ENCODE data around the gene CD164L2. TPM values are rescaled to one million over a fixed set of nuclear protein-coding genes. Genes with fewer than 3 reads are reported as not detected.
A peak's percentile ranks its signal among the peaks of the same experiment; 100 is the strongest.
"Not testable (repeated sequence)": the region's sequence is repeated elsewhere in the genome, so short reads cannot be mapped to it uniquely, and the experiment has no call there.

CD164L2 gene
- total RNA-seq, 2 experiments from 2014 or later, result not detected

GRCh38 chr1:27416387-27417111 lies 33.4 kb upstream of the CD164L2 start:
- CTCF ChIA-PET, result interaction anchor here (0.6 to 4.6 kb wide), 16 partner anchors 8 to 253 kb away, joined by 3 to 28 read pairs (median 4); no protein-coding TSS in a partner anchor
- POLR2A ChIA-PET, result no interaction called here
- H3K36me3 Mint-ChIP-seq (ENCODE audit: low read depth), result peaks cover 63% of the 10 kb centered on the region
- peaks cover 31% of the 10 kb centered on the region for H3K4me1 Mint-ChIP-seq
- no peak overlapping the region for H3K27ac Mint-ChIP-seq
- H3K27me3 Mint-ChIP-seq, result no peaks in the 10 kb centered on the region
- DNase-seq, result peak; percentile 72
- no peaks in the 10 kb centered on the region for H3K9me3 Mint-ChIP-seq
- no peak overlapping the region for H3K4me3 Mint-ChIP-seq

DNA sequence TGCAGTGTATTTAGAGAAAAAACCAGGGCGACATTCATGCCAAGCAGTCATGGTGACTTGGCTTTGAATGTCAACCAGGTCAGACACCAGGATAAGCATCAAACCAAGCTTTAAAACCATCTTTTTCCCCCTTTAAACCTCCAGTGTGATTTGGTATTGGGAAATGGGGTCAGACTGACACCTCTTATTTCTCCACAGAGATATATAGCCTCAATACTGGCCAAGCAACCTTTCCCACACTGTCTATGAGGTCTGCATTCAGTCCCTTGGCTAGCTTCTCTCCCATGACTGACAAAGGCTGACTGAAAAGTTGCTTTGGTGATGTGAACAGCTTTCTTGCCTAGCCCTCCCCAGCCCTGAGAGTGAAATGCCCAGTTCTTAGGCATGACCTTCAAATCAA lies 31.0 kb upstream of the CD164L2 start:
- H3K9me3 Mint-ChIP-seq, result no peaks in the 10 kb centered on the region
- H3K4me1 Mint-ChIP-seq, result peaks cover 22% of the 10 kb centered on the region
- CTCF ChIA-PET, result interaction anchor here (0.5 to 4.6 kb wide), 5 partner anchors 10 to 260 kb away, joined by 3 to 28 read pairs (median 3); no protein-coding TSS in a partner anchor
- POLR2A ChIA-PET, result no interaction called here
- no peak overlapping the region for H3K27ac Mint-ChIP-seq
- DNase-seq, result no peak
- peaks cover 81% of the 10 kb centered on the region for H3K36me3 Mint-ChIP-seq (ENCODE audit: low read depth)
- no peaks in the 10 kb centered on the region for H3K27me3 Mint-ChIP-seq
- no peak overlapping the region for H3K4me3 Mint-ChIP-seq

GRCh38 chr1:27413004-27413403 lies 29.9 kb upstream of the CD164L2 start:
- H3K36me3 Mint-ChIP-seq (ENCODE audit: low read depth), result peaks cover 80% of the 10 kb centered on the region
- H3K9me3 Mint-ChIP-seq, result no peaks in the 10 kb centered on the region
- ChIA-PET CTCF (interaction anchor here (4.2 to 4.6 kb wide), 2 partner anchors 9 to 18 kb away, joined by 15 to 28 read pairs; no protein-coding TSS in a partner anchor), POLR2A (no interaction called here)
- no peaks in the 10 kb centered on the region for H3K27me3 Mint-ChIP-seq
- no peak overlapping the region for H3K4me3 Mint-ChIP-seq
- H3K27ac Mint-ChIP-seq, result no peak overlapping the region
- DNase-seq, result no peak
- peaks cover 12% of the 10 kb centered on the region for H3K4me1 Mint-ChIP-seq

DNA sequence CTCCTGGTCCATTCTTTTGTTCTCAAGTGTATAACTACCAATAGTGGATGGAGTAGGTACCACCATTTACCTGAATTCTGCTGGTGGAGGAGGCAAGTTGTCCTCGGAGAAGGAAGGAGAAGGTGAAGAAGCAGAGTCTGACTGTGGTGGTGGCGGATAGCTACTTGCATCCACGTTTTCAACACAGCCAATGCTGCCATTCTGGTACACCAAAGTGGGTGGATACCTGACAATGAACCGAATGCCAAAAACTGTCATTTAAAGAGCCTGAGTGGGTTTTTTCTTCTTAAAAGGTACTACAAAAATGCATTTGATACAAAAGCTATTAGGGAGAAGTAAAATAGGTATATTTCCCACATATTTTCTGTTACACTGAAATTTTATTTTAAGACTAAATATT lies 29.4 kb upstream of the CD164L2 start:
- peaks cover 11% of the 10 kb centered on the region for H3K4me1 Mint-ChIP-seq
- H3K27me3 Mint-ChIP-seq, result no peaks in the 10 kb centered on the region
- peaks cover 78% of the 10 kb centered on the region for H3K36me3 Mint-ChIP-seq (ENCODE audit: low read depth)
- POLR2A ChIA-PET, result no interaction called here
- CTCF ChIA-PET, result interaction anchor here (1.5 to 4.6 kb wide), 3 partner anchors 9 to 26 kb away, joined by 3 to 28 read pairs (median 15); no protein-coding TSS in a partner anchor
- no peak for DNase-seq
- no peak overlapping the region for H3K4me3 Mint-ChIP-seq
- H3K27ac Mint-ChIP-seq, result no peak overlapping the region
- no peaks in the 10 kb centered on the region for H3K9me3 Mint-ChIP-seq

- H3K4me1 Mint-ChIP-seq, result no peaks in the 10 kb centered on the region
- no peak overlapping the region for H3K4me3 Mint-ChIP-seq
- H3K36me3 Mint-ChIP-seq (ENCODE audit: low read depth), result peaks cover 68% of the 10 kb centered on the region
- ChIA-PET POLR2A (no interaction called here), CTCF (interaction anchor here (0.6 to 4.2 kb wide), 3 partner anchors 11 to 110 kb away, joined by 3 to 15 read pairs (median 4); no protein-coding TSS in a partner anchor)
- H3K9me3 Mint-ChIP-seq, result no peaks in the 10 kb centered on the region
- no peak for DNase-seq
- H3K27ac Mint-ChIP-seq, result no peak overlapping the region
- H3K27me3 Mint-ChIP-seq, result no peaks in the 10 kb centered on the region
Measured at GRCh38 chr1:27410709-27411108, 27.6 kb upstream of the CD164L2 start.

DNA sequence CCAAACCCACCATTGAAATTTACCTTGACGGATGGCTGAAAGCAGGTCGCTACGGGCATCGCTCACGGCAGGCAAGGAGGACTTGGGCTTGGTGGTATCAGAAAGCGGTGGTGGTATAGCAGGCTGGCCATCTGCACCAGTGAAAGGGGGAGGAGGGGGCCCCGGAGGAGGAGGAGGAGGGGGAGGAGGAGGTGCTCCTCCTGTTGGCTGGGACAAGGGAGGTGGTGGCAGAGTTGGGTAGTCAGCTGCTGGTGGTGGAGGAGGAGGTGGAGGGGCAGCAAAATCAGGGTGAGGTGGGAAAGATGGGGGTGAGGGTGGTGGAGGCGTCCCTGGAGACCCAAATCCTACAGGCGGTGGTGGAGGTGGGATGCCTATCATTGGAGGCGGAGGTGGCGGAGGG lies 26.5 kb upstream of the CD164L2 start:
- Mint-ChIP-seq H3K27me3 (no peaks in the 10 kb centered on the region), H3K36me3 (ENCODE audit: low read depth) (peaks cover 61% of the 10 kb centered on the region), H3K4me3 (no peak overlapping the region), H3K27ac (no peak overlapping the region), H3K4me1 (no peaks in the 10 kb centered on the region), H3K9me3 (no peaks in the 10 kb centered on the region)
- ChIA-PET CTCF (interaction anchor here (1.6 kb wide), 1 partner anchor 14 kb away, joined by 4 read pairs; no protein-coding TSS in a partner anchor), POLR2A (no interaction called here)
- DNase-seq, result no peak

GRCh38 chr1:27408151-27408550 lies 25.0 kb upstream of the CD164L2 start:
- Mint-ChIP-seq H3K27ac (no peak overlapping the region), H3K36me3 (ENCODE audit: low read depth) (peaks cover 46% of the 10 kb centered on the region)

GRCh38 chr1:27406791-27407190 lies 23.7 kb upstream of the CD164L2 start:
- H3K27ac Mint-ChIP-seq, H3K4me3 Mint-ChIP-seq, H3K9me3 Mint-ChIP-seq, H3K27me3 Mint-ChIP-seq, POLR2A ChIA-PET, DNase-seq: not testable (repeated sequence)
- CTCF ChIA-PET, result interaction anchor here (1.0 to 1.3 kb wide), 2 partner anchors 10 to 74 kb away, joined by 3 to 4 read pairs; no protein-coding TSS in a partner anchor
- Mint-ChIP-seq H3K4me1 (peaks cover 17% of the 10 kb centered on the region), H3K36me3 (ENCODE audit: low read depth) (peaks cover 36% of the 10 kb centered on the region)

More at GRCh38 chr1:27408151-27408550, 25.0 kb upstream of the CD164L2 start:
- no peak overlapping the region for H3K4me3 Mint-ChIP-seq
- no peaks in the 10 kb centered on the region for H3K9me3 Mint-ChIP-seq
- ChIA-PET POLR2A (no interaction called here), CTCF (no interaction called here)
- DNase-seq, result no peak
- H3K4me1 Mint-ChIP-seq, result peaks cover 13% of the 10 kb centered on the region
- no peaks in the 10 kb centered on the region for H3K27me3 Mint-ChIP-seq

DNA sequence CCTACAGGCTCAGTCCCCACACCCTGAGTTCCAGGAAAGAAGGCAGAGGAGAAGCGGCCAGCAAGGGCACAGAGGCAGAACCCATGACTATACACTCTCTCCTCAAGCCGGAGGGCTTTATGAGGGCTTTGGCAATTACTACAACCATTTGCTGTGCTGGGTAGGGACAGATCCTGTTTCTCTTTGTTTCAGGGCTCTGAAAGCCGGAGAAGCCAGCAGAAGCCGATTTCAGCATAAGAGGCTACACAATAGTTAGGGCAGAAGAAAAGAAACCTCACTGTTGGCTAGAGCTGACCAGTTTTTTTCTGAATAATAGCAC lies 23.2 kb upstream of the CD164L2 start:
- H3K4me1 Mint-ChIP-seq, result peaks cover 17% of the 10 kb centered on the region
- CTCF ChIA-PET, result interaction anchor here (1.0 to 4.6 kb wide), 3 partner anchors 8 to 74 kb away, joined by 3 to 28 read pairs (median 3); no protein-coding TSS in a partner anchor
- H3K9me3 Mint-ChIP-seq, result no peaks in the 10 kb centered on the region
- no peaks in the 10 kb centered on the region for H3K27me3 Mint-ChIP-seq
- DNase-seq, result no peak
- no peak overlapping the region for H3K4me3 Mint-ChIP-seq
- POLR2A ChIA-PET, result no interaction called here
- H3K27ac Mint-ChIP-seq, result peak overlapping the region; percentile 46
- H3K36me3 Mint-ChIP-seq (ENCODE audit: low read depth), result peaks cover 35% of the 10 kb centered on the region

GRCh38 chr1:27405598-27406361 lies 22.6 kb upstream of the CD164L2 start:
- H3K9me3 Mint-ChIP-seq, H3K4me3 Mint-ChIP-seq, H3K27me3 Mint-ChIP-seq, H3K27ac Mint-ChIP-seq, POLR2A ChIA-PET, DNase-seq: not testable (repeated sequence)
- CTCF ChIA-PET, result interaction anchor here (1.1 to 4.6 kb wide), 2 partner anchors 9 to 11 kb away, joined by 3 to 28 read pairs; no protein-coding TSS in a partner anchor
- Mint-ChIP-seq H3K36me3 (ENCODE audit: low read depth) (peaks cover 29% of the 10 kb centered on the region), H3K4me1 (peaks cover 17% of the 10 kb centered on the region)

DNA sequence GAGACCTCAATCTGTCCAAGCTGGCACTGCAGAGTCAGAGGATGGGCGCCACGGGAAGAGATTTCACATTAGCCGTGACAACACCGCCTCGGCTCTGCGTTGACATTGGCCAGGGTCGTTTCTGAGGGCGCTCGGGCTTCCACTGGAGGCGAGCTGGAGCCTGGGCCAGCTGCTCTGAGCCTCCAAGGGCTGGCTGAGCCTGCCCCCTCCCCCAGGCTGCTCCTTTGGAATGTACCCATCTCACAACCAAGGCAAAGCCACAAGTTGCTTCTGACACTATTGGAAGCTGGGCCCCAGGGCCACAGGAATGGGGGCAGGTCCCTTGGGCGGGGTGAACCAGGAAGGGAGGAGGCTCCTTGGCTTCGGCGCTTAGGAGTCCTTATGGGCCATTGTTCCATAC lies 21.9 kb upstream of the CD164L2 start:
- Mint-ChIP-seq H3K36me3 (ENCODE audit: low read depth) (peaks cover 23% of the 10 kb centered on the region), H3K4me1 (peaks cover 17% of the 10 kb centered on the region), H3K9me3 (no peaks in the 10 kb centered on the region), H3K27ac (no peak overlapping the region), H3K27me3 (no peaks in the 10 kb centered on the region), H3K4me3 (no peak overlapping the region)
- no peak for DNase-seq
- CTCF ChIA-PET, result interaction anchor here (0.7 to 4.6 kb wide), 2 partner anchors 10 kb away, joined by 4 to 28 read pairs; no protein-coding TSS in a partner anchor
- POLR2A ChIA-PET, result no interaction called here

DNA sequence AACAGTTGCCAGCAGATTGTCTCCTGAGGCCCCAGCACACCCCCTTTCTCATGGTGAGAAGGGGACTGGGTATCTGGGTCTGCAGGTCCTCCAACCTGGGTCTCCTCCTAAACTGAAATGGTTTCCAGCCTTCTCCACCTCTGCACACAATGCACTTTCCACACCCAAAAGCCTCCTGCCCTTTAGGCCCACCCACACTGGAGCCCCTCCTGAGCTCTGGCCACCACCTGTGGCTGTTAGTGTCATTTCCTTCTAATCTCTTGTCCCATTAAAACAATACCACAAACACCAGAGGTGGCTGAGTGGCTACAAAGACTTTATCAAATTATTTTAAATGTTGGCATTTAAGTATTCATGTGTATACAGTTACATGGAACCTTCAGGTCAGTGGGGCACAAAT lies 20.8 kb upstream of the CD164L2 start:
- POLR2A ChIA-PET, result no interaction called here
- no peak overlapping the region for H3K4me3 Mint-ChIP-seq
- DNase-seq, result no peak
- peaks cover 17% of the 10 kb centered on the region for H3K4me1 Mint-ChIP-seq
- no peaks in the 10 kb centered on the region for H3K27me3 Mint-ChIP-seq
- peaks cover 17% of the 10 kb centered on the region for H3K36me3 Mint-ChIP-seq (ENCODE audit: low read depth)
- H3K27ac Mint-ChIP-seq, result peak overlapping the region; percentile 73
- H3K9me3 Mint-ChIP-seq, result no peaks in the 10 kb centered on the region
- CTCF ChIA-PET, result interaction anchor here (1.0 to 4.6 kb wide), 5 partner anchors 11 to 107 kb away, joined by 3 to 28 read pairs (median 6); no protein-coding TSS in a partner anchor

All from activated CD4-positive, alpha-beta T cell treated with anti-CD3 and anti-CD28 coated beads, Interleukin-2, amount 10 ng/mL, durations not matched to agents 7 days and 5 days (primary cell).